ACC112 (cell line): Measurements from ENCODE around the gene UBE2E2.

Source experiments
- H2AFZ ChIP-seq: fragments of 200-600 bp; sonication (generic); one replicate; pipeline ENCODE4 v1.6.0; 2017; ENCODE audit warnings: antibody characterized with exemption, low read length; ENCODE audit not compliant: unreplicated experiment
- H3K27ac ChIP-seq: fragments of 200-600 bp; sonication (generic); 2 replicates; pipeline ENCODE4 v1.5.1; 2014; ENCODE audit warnings: low read depth, mild to moderate bottlenecking, antibody characterized with exemption, low read length, moderate library complexity
- H3K27me3 ChIP-seq: fragments of 200-600 bp; sonication (generic); 2 replicates; pipeline ENCODE4 v1.6.1; 2014; ENCODE audit warnings: mild to moderate bottlenecking, antibody characterized with exemption, low read length, moderate library complexity, mixed read lengths; ENCODE audit not compliant: insufficient read depth
- H3K36me3 ChIP-seq: fragments of 200-600 bp; sonication (generic); 2 replicates; pipeline ENCODE4 v1.6.1; 2016; ENCODE audit warnings: mild to moderate bottlenecking, antibody characterized with exemption, low read length, moderate library complexity, mixed read lengths; ENCODE audit not compliant: insufficient read depth
- H3K4me1 ChIP-seq: fragments of 200-600 bp; sonication (generic); one replicate; pipeline ENCODE4 v1.6.1; 2016; ENCODE audit warnings: low read length, mixed read lengths; ENCODE audit not compliant: insufficient read depth, unreplicated experiment, control insufficient read depth
- H3K4me3 ChIP-seq: fragments of 200-600 bp; sonication (generic); 2 replicates; pipeline ENCODE4 v1.5.1; 2014; ENCODE audit warnings: mild to moderate bottlenecking, low read depth, low read length
- H3K79me2 ChIP-seq: fragments of 200-600 bp; sonication (generic); one replicate; pipeline ENCODE4 v1.6.0; 2016; ENCODE audit warnings: low read length; ENCODE audit not compliant: control insufficient read depth, unreplicated experiment, insufficient read depth

Gene UBE2E2

GRCh38 chr3:23619705-23620637 is 416.8 kb downstream of the UBE2E2 start:
- no peak overlapping the region for H3K4me3 ChIP-seq
- H3K27me3 ChIP-seq: no peaks in the 10 kb centered on the region
- H3K4me1 ChIP-seq: no peaks in the 10 kb centered on the region
- no peaks in the 10 kb centered on the region for H3K36me3 ChIP-seq
- no peak overlapping the region for H3K27ac ChIP-seq
- H3K79me2 ChIP-seq: no peaks in the 10 kb centered on the region
- H2AFZ ChIP-seq: no peak overlapping the region

GRCh38 chr3:23620638-23621015 is 417.5 kb downstream of the UBE2E2 start:
- H3K4me3 ChIP-seq: no peak overlapping the region
- H3K27me3 ChIP-seq: no peaks in the 10 kb centered on the region
- H3K27ac ChIP-seq: no peak overlapping the region
- no peaks in the 10 kb centered on the region for H3K36me3 ChIP-seq
- H3K4me1 ChIP-seq: no peaks in the 10 kb centered on the region
- no peak overlapping the region for H2AFZ ChIP-seq
- H3K79me2 ChIP-seq: no peaks in the 10 kb centered on the region

- Histone ChIP-seq H2AFZ (no peak overlapping the region), H3K36me3 (no peaks in the 10 kb centered on the region)
Measured at GRCh38 chr3:23623844-23624243, 420.7 kb downstream of the UBE2E2 start.

GRCh38 chr3:23624305-23624704 is 421.2 kb downstream of the UBE2E2 start:
- Histone ChIP-seq H3K36me3 (no peaks in the 10 kb centered on the region), H3K27ac (no peak overlapping the region), H3K4me1 (peaks cover 5% of the 10 kb centered on the region), H3K4me3 (no peak overlapping the region), H2AFZ (no peak overlapping the region), H3K79me2 (no peaks in the 10 kb centered on the region), H3K27me3 (no peaks in the 10 kb centered on the region)

More at GRCh38 chr3:23623844-23624243, 420.7 kb downstream of the UBE2E2 start:
- Histone ChIP-seq H3K4me3 (no peak overlapping the region), H3K27me3 (no peaks in the 10 kb centered on the region), H3K27ac (no peak overlapping the region), H3K4me1 (peaks cover under 1% of the 10 kb centered on the region), H3K79me2 (no peaks in the 10 kb centered on the region)

GRCh38 chr3:23626442-23626841 is 423.3 kb downstream of the UBE2E2 start:
- Histone ChIP-seq H3K4me1 (peaks cover 10% of the 10 kb centered on the region), H3K36me3 (no peaks in the 10 kb centered on the region), H2AFZ (no peak overlapping the region), H3K27ac (no peak overlapping the region), H3K4me3 (no peak overlapping the region), H3K79me2 (no peaks in the 10 kb centered on the region), H3K27me3 (no peaks in the 10 kb centered on the region)

GRCh38 chr3:23629181-23629894 is 426.2 kb downstream of the UBE2E2 start:
- H3K27me3 ChIP-seq: no peaks in the 10 kb centered on the region
- H3K79me2 ChIP-seq: no peaks in the 10 kb centered on the region
- H3K4me3 ChIP-seq: no peak overlapping the region
- H2AFZ ChIP-seq: no peak overlapping the region
- no peak overlapping the region for H3K27ac ChIP-seq
- H3K36me3 ChIP-seq: no peaks in the 10 kb centered on the region
- peaks cover 14% of the 10 kb centered on the region for H3K4me1 ChIP-seq

- H3K36me3 ChIP-seq: no peaks in the 10 kb centered on the region
- peaks cover 14% of the 10 kb centered on the region for H3K4me1 ChIP-seq
- no peaks in the 10 kb centered on the region for H3K79me2 ChIP-seq
- no peak overlapping the region for H3K27ac ChIP-seq
- H2AFZ ChIP-seq: no peak overlapping the region
- H3K4me3 ChIP-seq: no peak overlapping the region
- H3K27me3 ChIP-seq: no peaks in the 10 kb centered on the region
Measured at GRCh38 chr3:23633261-23633960, 430.3 kb downstream of the UBE2E2 start.

GRCh38 chr3:23637339-23637738 is 434.2 kb downstream of the UBE2E2 start:
- Histone ChIP-seq H3K4me3 (no peak overlapping the region), H3K36me3 (no peaks in the 10 kb centered on the region), H2AFZ (no peak overlapping the region), H3K27me3 (no peaks in the 10 kb centered on the region), H3K79me2 (no peaks in the 10 kb centered on the region), H3K27ac (no peak overlapping the region), H3K4me1 (peaks cover 12% of the 10 kb centered on the region)

GRCh38 chr3:23640471-23641146 is 437.5 kb downstream of the UBE2E2 start:
- H3K36me3 ChIP-seq: no peaks in the 10 kb centered on the region
- H3K4me3 ChIP-seq: no peak overlapping the region
- peaks cover 8% of the 10 kb centered on the region for H3K4me1 ChIP-seq
- H3K79me2 ChIP-seq: no peaks in the 10 kb centered on the region
- H2AFZ ChIP-seq: peak overlapping the region; percentile 21
- H3K27ac ChIP-seq: no peak overlapping the region
- H3K27me3 ChIP-seq: no peaks in the 10 kb centered on the region
